ENCODE results near the gene IFNB1.

Gene IFNB1

DNA sequence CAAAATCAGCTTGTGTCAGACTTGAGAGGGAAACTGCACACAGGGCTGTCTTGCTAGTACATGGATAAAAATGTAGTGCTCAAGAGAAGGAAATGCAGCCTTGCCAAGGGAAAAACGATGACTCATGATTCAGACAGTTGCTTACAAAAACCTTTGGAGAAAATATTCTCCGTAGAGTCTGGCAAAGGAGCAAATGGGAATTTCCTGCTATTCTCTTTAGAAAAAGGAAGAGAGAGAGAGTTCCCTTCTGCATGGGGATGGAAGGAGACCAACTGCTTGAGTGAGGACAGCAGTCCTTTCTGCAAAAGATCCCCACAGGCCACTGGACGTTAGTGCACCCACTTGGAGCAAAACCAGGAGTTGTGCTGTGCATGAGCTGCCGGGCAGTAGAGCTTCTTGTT, 7.6 kb downstream of the IFNB1 start:
- DNase-seq (ENCODE audit: low spot score): no peak

DNA sequence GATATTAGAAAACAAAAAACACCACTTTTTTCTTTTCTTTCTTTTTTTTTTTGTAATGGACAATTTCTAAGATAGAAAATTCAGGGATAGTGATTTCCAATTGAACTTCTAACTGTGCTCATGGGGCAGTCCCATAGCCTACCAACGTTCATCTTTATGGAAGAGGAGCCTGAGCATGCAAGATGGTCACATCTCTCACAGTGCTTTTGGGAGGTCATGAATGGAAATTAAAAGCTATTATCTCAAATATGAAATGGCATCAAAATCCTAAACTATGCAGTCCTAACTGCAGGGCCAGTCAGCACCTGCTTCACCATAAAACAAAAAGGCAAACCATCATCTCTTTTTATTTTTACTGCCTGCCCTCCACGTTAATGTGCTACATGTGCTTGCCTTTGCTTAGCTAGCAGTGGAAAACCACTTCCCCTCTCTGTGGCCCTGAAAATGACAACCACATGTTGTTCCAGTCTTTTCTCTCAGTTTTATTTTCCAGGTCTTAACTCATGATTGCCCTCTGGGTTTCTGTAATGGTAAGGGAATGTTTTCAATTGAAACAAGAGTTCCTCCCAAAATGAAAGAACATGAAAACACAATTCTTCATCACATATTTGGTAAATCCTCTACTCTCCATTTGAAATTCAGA, 16.7 kb downstream of the IFNB1 start:
- no peak for DNase-seq (ENCODE audit: low spot score)

GRCh38 chr9:21056931-21057330, 20.8 kb downstream of the IFNB1 start:
- no peak for DNase-seq (ENCODE audit: low spot score)

DNA sequence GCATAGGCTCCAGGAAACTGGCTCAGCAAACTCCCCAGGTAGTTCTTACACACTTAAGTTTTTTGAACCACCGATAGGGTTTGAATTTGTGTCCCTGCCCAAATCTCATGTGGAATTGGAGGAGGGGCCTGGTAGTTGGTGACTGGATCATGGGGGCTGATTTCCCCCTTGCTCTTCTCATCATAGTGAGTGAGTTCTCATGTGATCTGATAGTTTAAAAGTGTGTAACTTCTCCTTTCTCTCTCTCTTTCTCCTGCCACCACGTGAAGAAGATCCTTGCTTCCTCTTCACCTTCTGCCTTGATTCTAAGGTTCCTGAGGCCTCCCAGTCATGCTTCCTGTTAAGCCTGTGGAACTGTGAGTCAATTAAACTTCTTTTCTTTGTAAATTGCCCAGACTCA, 23.9 kb downstream of the IFNB1 start:
- no peak for DNase-seq (ENCODE audit: low spot score)

- no peak for DNase-seq (ENCODE audit: low spot score)
Measured at GRCh38 chr9:21047281-21047691, 30.5 kb downstream of the IFNB1 start.

GRCh38 chr9:21043841-21044240, 33.9 kb downstream of the IFNB1 start:
- no peak for DNase-seq (ENCODE audit: low spot score)

DNA sequence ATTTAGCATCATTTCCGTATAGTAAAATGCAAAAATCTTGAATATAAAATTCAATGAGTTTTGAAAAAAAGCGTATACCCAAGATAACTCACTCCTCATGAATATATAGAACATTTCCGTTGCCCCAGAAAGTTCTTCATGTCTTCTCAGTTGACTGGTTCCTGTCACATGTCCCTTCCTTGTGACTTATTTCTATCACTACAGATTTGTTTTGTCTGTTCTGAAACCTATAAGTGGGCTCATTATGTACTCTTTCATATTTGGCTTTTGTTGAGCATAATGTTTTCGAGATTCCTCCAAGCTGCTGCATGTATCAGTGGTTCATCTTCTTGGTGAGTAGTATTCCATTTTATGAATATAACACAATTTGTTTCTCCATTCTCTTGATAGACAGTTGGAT, 35.3 kb downstream of the IFNB1 start:
- DNase-seq (ENCODE audit: low spot score): no peak

GRCh38 chr9:21039302-21039701, 38.4 kb downstream of the IFNB1 start:
- no peak for DNase-seq (ENCODE audit: low spot score)

DNA sequence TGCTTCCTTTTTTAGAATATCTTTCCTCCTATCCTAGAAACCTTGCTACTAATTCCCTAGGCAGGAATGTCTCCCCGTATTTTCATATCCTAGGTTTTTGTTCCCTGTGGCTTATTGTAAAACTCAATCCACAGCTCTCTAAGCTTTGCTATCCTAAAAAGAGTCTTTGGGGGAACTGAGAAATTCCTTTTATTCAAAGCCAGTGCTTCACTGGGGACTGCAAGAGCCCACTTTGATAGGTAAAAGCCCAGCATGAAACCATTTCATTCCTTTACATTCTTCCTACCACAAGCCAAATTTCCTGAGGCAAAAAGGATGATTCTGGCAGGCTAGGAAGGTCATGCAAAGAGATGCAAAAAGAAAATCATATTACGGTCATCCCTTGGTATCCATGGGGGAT, 40.5 kb downstream of the IFNB1 start:
- no peak for DNase-seq (ENCODE audit: low spot score)

DNA sequence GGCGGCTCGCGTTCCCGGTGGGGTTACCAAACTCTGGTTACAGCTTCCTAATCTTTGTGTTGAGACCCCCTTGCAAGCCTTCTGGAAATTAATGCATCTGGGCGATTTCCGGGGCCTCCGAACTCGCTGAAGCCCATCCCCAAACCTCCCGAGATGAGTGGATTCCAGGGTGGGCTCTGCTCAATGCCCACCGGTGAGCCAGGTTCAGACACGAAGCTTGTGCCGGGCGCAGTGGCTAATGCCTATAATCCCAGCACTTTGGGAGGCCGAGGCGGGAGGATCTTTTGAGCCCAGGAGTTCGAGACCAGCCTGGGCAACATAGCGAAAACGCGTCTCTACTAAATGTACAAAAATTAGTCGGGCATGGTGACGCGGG, 45.9 kb downstream of the IFNB1 start:
- no peak for DNase-seq (ENCODE audit: low spot score)

- peak; percentile 36 for DNase-seq (ENCODE audit: low spot score)
Measured at GRCh38 chr9:21031091-21031807, 46.5 kb downstream of the IFNB1 start, which contains the start of gene HACD4. HACD4 (minus strand) TSS chr9:21031640; CDS start chr9:21031590, 50 bp downstream.

DNA sequence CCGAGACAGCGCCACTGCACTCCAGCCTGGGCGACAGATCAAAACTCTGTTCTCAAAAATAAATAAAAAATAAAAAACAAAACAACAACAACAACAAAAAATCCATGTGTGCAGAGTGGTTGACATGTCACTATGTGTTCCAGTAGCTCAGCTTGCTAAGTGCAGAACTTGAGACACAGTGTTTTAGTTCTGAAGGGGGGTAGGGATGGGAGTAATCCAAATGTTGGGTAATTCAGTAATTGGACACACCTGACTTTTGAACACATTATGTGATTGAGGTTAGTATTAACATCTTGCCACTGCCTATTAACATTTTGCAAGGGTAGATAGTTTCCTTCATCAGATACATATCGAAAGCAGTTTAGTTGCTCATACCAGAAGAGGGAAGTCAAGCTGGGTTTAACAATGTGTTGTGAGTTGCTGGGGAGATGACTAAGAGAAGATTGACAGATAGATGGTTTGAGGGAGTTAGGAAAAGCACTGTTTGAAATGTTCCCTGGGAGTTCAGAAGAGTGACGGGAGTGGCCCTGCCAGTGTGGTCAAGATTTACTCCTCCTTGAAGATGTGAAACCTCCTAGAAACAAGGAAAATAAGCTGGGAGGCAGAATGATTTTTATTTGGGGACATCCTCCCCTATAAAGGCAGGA, 47.2 kb downstream of the IFNB1 start:
- DNase-seq (ENCODE audit: low spot score): peak; percentile 26

DNA sequence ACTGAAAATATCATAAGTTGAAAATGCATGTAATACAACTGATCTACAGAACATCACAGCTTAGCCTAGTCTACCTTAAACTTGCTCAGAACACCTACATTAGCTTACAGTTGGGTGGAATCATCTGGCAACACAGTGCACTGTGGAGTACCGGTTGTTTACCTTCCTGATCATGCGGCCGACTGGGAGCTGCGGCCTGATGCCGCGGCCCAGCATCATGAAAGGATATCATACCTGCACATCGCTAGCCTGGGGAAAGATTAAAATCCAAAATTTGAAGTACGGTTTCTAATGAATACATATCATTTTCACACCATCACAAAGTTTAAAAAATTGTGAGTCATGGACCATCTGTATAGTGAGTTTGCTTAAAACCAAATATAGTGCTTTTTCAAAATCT, 48.1 kb downstream of the IFNB1 start:
- no peak for DNase-seq (ENCODE audit: low spot score)

- DNase-seq (ENCODE audit: low spot score): no peak
Measured at GRCh38 chr9:21028466-21028865, 49.3 kb downstream of the IFNB1 start.

DNA sequence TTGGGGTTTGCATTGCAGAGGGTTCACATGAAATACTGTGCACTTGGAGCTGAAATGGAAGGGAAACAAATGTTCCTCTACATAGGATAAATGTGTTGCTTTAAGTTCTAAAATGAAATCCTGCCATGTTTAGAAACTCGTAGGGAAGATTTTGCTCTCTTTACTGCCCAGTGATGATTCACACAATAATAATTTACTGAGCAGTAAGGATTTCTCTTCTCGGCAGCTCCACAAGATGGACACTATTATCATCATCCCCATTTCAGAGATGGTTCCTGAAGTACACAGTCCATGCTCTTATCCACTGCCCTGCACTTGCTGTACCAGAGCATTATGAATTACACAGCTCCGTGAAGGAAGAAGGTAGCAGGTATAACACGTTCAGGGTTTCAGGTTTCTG, 50.4 kb downstream of the IFNB1 start:
- DNase-seq (ENCODE audit: low spot score): no peak
